ENCODE results near the gene RSPO3.

DNA sequence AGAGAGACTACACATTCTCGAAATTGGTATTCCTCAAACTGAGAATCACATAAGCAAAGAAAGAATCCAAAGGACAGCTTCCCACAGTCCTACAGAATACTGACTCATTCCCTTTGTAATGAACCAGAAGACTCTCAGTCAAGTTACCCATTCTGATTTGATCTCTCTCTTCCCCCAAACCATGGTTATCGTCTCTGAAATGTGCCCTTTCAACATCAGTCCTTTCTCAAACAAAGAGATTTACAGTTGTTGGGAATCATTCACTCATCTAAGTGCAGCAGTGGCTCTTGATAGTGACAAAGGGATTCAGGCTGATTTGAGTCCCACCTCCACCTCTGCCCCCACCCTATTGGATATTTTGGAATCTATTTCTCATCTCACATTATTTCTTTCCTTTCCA lies 15.0 kb upstream of the RSPO3 start:
- TF ChIP-seq EZH2 (IDR thresholded peaks at IDR 0.05; ENCODE audit: insufficient read depth, poor library complexity, severe bottlenecking) (no peak), EZH2phosphoT487 (IDR thresholded peaks at IDR 0.05; ENCODE audit: insufficient read depth, low read depth) (no peak)

Data from GM23248 (cell line).